Liver (tissue), 3 donors: ENCODE results near the gene LHB.
"Not testable (repeated sequence)": the region's sequence is repeated elsewhere in the genome, so short reads cannot be mapped to it uniquely, and the experiment has no call there.

Experiments
- CTCF ChIP-seq: fragments of 150-350 bp; IDR thresholded peaks from 2 replicates; pipeline ENCODE4 v1.5.1; 2017; ENCODE audit warnings: improper control_type of control experiment, low read depth, low read length; ENCODE audit not compliant: missing input control
- JUND ChIP-seq, 2 donors: IDR thresholded peaks; 2 replicates each; pipeline ENCODE4 v1.6.1; 2016; ENCODE audit warnings: antibody characterized with exemption in 2 of 2
- REST ChIP-seq: IDR thresholded peaks from 2 replicates; pipeline ENCODE4 v1.6.1; 2016; ENCODE audit warnings: antibody characterized with exemption, mild to moderate bottlenecking
- YY1 ChIP-seq: IDR thresholded peaks from 2 replicates; pipeline ENCODE4 v1.6.1; 2016; ENCODE audit warnings: antibody characterized with exemption, mild to moderate bottlenecking
- ZBTB33 ChIP-seq: IDR thresholded peaks from 2 replicates; pipeline ENCODE4 v1.6.1; 2016; ENCODE audit warnings: antibody characterized with exemption
- TF ChIP-seq, protein P1 (sequence below): IDR thresholded peaks from 2 replicates; pipeline ENCODE4 v1.6.1; 2016; ENCODE audit warnings: antibody characterized with exemption
- donor health status: healthy.
- donor health status: healthy.

GRCh38 chr19:49043548-49043947 is 26.7 kb upstream of the LHB start, which contains the start of gene CGB5:
- TF ChIP-seq CTCF; JUND (IDR thresholded peaks at IDR 0.05); YY1; REST; ZBTB33: not testable (repeated sequence)
- TF ChIP-seq, protein P1, sequence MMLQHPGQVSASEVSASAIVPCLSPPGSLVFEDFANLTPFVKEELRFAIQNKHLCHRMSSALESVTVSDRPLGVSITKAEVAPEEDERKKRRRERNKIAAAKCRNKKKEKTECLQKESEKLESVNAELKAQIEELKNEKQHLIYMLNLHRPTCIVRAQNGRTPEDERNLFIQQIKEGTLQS: not testable (repeated sequence)
